ENCODE data around the gene ARF6. TPM values are rescaled to one million over a fixed set of nuclear protein-coding genes. Genes with fewer than 3 reads are reported as not detected.

The ARF6 gene
- total RNA-seq, 1 experiment from 2014 or later: 88.8 TPM

DNA sequence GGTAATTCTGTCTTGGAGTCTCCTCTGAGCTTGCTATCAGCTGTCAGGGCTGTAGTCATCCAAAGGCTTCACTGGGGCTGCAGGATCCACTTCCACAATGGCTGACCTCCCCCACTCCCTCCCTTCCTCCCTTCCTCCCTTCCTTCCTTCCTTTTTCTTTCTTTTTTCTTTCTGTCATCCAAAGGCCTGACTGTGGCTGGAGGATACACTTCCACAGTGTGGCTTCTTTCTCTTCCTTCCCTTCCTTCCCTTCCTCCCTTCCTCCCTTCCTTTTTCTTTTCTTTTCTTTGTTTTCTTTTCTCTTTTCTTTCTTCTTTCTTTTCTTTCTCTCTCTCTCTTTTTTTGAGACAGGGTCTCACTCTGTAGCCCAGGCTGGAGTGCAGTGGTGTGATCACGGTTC lies 30.6 kb downstream of the ARF6 start:
- Histone ChIP-seq H3K9ac (ENCODE audit: low read length) (no peak overlapping the region), H3K4me1 (ENCODE audit: control insufficient read depth in 1 of 2, insufficient read depth in 2 of 2, low read length in 2 of 2) (no peaks in the 10 kb centered on the region), H3K4me3 (replicated peaks in 1 of 2; ENCODE audit: low read depth in 1 of 2, low read length in 2 of 2) (no peak overlapping the region), H3K9me2 (ENCODE audit: insufficient read depth) (no peaks in the 10 kb centered on the region), H3K9me3 (ENCODE audit: control insufficient read depth in 1 of 2, insufficient read depth in 1 of 2, low read depth in 1 of 2, low read length in 2 of 2) (no peaks in the 10 kb centered on the region), H3K36me3 (ENCODE audit: control insufficient read depth in 1 of 2, insufficient read depth in 2 of 2, low read length in 2 of 2) (no peaks in the 10 kb centered on the region), H4K20me1 (ENCODE audit: insufficient read depth) (no peaks in the 10 kb centered on the region), H2AFZ (ENCODE audit: low read depth, low read length, poor library complexity, severe bottlenecking) (no peak overlapping the region), H3K79me2 (ENCODE audit: insufficient read depth, low read length) (no peaks in the 10 kb centered on the region), H3K27me3 (ENCODE audit: insufficient read depth, low read length) (no peaks in the 10 kb centered on the region), H3K27ac (ENCODE audit: low read depth, low read length) (no peak overlapping the region), H3K4me2 (ENCODE audit: low read length) (no peak overlapping the region)
- ATAC-seq: no peak
- TF ChIP-seq ZFX (IDR thresholded peaks at IDR 0.05) (no peak), ZNF274 (IDR thresholded peaks at IDR 0.05; ENCODE audit: low read depth, low read length) (no peak), RAD21 (IDR thresholded peaks at IDR 0.05; ENCODE audit: low read depth) (no peak), TCF7L2 (IDR thresholded peaks at IDR 0.05; ENCODE audit: borderline replicate concordance, extremely low read depth, insufficient read depth, insufficient read length) (no peak), EZH2 (IDR thresholded peaks at IDR 0.05) (no peak), SIN3A (IDR thresholded peaks at IDR 0.05; ENCODE audit: low read depth) (no peak), SRF (IDR thresholded peaks at IDR 0.05; ENCODE audit: low read depth) (no peak), POLR2AphosphoS5 (IDR thresholded peaks at IDR 0.05; ENCODE audit: low read depth, low read length) (no peak), EZH2phosphoT487 (IDR thresholded peaks at IDR 0.05; ENCODE audit: borderline replicate concordance) (no peak), CEBPB (IDR thresholded peaks at IDR 0.05; ENCODE audit: low read depth) (no peak), EGR1 (IDR thresholded peaks at IDR 0.05; ENCODE audit: low read depth) (no peak), ELF1 (IDR thresholded peaks at IDR 0.05; ENCODE audit: borderline replicate concordance, low read depth) (no peak), POLR2A (IDR thresholded peaks at IDR 0.05; ENCODE audit: borderline replicate concordance, extremely low read depth, insufficient read depth, insufficient read length) (no peak), CBX3 (IDR thresholded peaks at IDR 0.05; ENCODE audit: low read depth) (no peak), YY1 (IDR thresholded peaks at IDR 0.05; ENCODE audit: extremely low read depth, insufficient replicate concordance, low read depth, low read length) (no peak)
- TF ChIP-seq, protein P1, sequence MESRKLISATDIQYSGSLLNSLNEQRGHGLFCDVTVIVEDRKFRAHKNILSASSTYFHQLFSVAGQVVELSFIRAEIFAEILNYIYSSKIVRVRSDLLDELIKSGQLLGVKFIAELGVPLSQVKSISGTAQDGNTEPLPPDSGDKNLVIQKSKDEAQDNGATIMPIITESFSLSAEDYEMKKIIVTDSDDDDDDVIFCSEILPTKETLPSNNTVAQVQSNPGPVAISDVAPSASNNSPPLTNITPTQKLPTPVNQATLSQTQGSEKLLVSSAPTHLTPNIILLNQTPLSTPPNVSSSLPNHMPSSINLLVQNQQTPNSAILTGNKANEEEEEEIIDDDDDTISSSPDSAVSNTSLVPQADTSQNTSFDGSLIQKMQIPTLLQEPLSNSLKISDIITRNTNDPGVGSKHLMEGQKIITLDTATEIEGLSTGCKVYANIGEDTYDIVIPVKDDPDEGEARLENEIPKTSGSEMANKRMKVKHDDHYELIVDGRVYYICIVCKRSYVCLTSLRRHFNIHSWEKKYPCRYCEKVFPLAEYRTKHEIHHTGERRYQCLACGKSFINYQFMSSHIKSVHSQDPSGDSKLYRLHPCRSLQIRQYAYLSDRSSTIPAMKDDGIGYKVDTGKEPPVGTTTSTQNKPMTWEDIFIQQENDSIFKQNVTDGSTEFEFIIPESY (IDR thresholded peaks at IDR 0.05; ENCODE audit: extremely low read depth, insufficient replicate concordance, low read length): no peak
- TF ChIP-seq, protein P2, sequence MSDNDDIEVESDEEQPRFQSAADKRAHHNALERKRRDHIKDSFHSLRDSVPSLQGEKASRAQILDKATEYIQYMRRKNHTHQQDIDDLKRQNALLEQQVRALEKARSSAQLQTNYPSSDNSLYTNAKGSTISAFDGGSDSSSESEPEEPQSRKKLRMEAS (IDR thresholded peaks at IDR 0.05): no peak
- TF ChIP-seq, protein P3, sequence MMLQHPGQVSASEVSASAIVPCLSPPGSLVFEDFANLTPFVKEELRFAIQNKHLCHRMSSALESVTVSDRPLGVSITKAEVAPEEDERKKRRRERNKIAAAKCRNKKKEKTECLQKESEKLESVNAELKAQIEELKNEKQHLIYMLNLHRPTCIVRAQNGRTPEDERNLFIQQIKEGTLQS (IDR thresholded peaks at IDR 0.05): no peak
- TF ChIP-seq, protein P4, sequence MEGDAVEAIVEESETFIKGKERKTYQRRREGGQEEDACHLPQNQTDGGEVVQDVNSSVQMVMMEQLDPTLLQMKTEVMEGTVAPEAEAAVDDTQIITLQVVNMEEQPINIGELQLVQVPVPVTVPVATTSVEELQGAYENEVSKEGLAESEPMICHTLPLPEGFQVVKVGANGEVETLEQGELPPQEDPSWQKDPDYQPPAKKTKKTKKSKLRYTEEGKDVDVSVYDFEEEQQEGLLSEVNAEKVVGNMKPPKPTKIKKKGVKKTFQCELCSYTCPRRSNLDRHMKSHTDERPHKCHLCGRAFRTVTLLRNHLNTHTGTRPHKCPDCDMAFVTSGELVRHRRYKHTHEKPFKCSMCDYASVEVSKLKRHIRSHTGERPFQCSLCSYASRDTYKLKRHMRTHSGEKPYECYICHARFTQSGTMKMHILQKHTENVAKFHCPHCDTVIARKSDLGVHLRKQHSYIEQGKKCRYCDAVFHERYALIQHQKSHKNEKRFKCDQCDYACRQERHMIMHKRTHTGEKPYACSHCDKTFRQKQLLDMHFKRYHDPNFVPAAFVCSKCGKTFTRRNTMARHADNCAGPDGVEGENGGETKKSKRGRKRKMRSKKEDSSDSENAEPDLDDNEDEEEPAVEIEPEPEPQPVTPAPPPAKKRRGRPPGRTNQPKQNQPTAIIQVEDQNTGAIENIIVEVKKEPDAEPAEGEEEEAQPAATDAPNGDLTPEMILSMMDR (IDR thresholded peaks at IDR 0.05 in 2 of 3, conservative IDR thresholded peaks at IDR 0.05 in 1 of 3; ENCODE audit: borderline replicate concordance in 1 of 3, insufficient read depth in 1 of 3, low read depth in 2 of 3, low read length in 2 of 3): no peak
- TF ChIP-seq, protein P5, sequence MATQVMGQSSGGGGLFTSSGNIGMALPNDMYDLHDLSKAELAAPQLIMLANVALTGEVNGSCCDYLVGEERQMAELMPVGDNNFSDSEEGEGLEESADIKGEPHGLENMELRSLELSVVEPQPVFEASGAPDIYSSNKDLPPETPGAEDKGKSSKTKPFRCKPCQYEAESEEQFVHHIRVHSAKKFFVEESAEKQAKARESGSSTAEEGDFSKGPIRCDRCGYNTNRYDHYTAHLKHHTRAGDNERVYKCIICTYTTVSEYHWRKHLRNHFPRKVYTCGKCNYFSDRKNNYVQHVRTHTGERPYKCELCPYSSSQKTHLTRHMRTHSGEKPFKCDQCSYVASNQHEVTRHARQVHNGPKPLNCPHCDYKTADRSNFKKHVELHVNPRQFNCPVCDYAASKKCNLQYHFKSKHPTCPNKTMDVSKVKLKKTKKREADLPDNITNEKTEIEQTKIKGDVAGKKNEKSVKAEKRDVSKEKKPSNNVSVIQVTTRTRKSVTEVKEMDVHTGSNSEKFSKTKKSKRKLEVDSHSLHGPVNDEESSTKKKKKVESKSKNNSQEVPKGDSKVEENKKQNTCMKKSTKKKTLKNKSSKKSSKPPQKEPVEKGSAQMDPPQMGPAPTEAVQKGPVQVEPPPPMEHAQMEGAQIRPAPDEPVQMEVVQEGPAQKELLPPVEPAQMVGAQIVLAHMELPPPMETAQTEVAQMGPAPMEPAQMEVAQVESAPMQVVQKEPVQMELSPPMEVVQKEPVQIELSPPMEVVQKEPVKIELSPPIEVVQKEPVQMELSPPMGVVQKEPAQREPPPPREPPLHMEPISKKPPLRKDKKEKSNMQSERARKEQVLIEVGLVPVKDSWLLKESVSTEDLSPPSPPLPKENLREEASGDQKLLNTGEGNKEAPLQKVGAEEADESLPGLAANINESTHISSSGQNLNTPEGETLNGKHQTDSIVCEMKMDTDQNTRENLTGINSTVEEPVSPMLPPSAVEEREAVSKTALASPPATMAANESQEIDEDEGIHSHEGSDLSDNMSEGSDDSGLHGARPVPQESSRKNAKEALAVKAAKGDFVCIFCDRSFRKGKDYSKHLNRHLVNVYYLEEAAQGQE (IDR thresholded peaks at IDR 0.05; ENCODE audit: low read depth): no peak
- intact Hi-C loops (cut with micrococcal nuclease): no loop called here
- DNase-seq (ENCODE audit: low read depth, low spot score): no peak
- no TSS peak for BruUV-seq (replicated peaks)
- POLR2A ChIA-PET: no interaction called here
- RAD21 ChIA-PET (ENCODE audit: low non-redundant PET in 1 of 2, low total read pairs in 2 of 2, uncharacterized antibody in 2 of 2, unreplicated experiment in 2 of 2): no interaction called here
- CTCF ChIA-PET: no interaction called here

All from HCT116 (cell line).